K562 (cell line): ENCODE measurements around the gene UBR1. TPM values are rescaled to one million over a fixed set of nuclear protein-coding genes. Genes with fewer than 3 reads are reported as not detected.

Experiments
- CEBPB ChIP-seq: fragments of 450-650 bp; IDR thresholded peaks from 2 replicates; pipeline ENCODE4 v1.6.1; 2016; ENCODE audit warnings: missing genetic modification characterization, missing compliant biosample characterization
- EP400 ChIP-seq: fragments of 450-650 bp; IDR thresholded peaks from 2 replicates; pipeline ENCODE4 v1.6.1; 2017; ENCODE audit warnings: antibody characterized with exemption, mild to moderate bottlenecking, moderate library complexity
- GATA2 ChIP-seq: sonication (generic); formaldehyde crosslinking; IDR thresholded peaks from 2 replicates; pipeline ENCODE4 v1.4.0; 2020; ENCODE audit warnings: mild to moderate bottlenecking, missing genetic modification reagents
- HDAC2 ChIP-seq: fragments of 450-650 bp; IDR thresholded peaks from 2 replicates; pipeline ENCODE4 v1.6.1; 2016; ENCODE audit warnings: mild to moderate bottlenecking
- HNRNPH1 ChIP-seq: fragments of 200-400 bp; formaldehyde crosslinking; optimal IDR thresholded peaks from 2 replicates; pipeline ENCODE3; 2017; ENCODE audit warnings: low read depth, mild to moderate bottlenecking, low read length, moderate library complexity
- ID3 ChIP-seq, 2 experiments: fragments of 250-450 bp in 1 of 2; fragments of 450-650 bp in 1 of 2; sonication (Bioruptor Pico) in 1 of 2; IDR thresholded peaks; 2 replicates each; pipeline versions ENCODE4 v1.6.1 to v1.8.0; 2016 to 2021; ENCODE audit warnings: mild to moderate bottlenecking in 2 of 2, moderate library complexity in 2 of 2, missing compliant biosample characterization in 1 of 2, missing genetic modification characterization in 1 of 2
- KDM2B ChIP-seq: fragments of 250-450 bp; sonication (Bioruptor Pico); IDR thresholded peaks from 2 replicates; pipeline ENCODE4 v1.8.0; 2021; ENCODE audit warnings: mild to moderate bottlenecking, moderate library complexity
- KDM5B ChIP-seq: fragments of 200-600 bp; sonication (generic); IDR thresholded peaks from 2 replicates; pipeline ENCODE4 v1.6.1; 2012; ENCODE audit warnings: low read depth, mild to moderate bottlenecking, moderate library complexity, low read length, control low read depth, inconsistent platforms; ENCODE audit not compliant: insufficient replicate concordance
- MEIS2 ChIP-seq: fragments of 450-650 bp; IDR thresholded peaks from 2 replicates; pipeline ENCODE4 v1.6.1; 2014; ENCODE audit warnings: mild to moderate bottlenecking; ENCODE audit not compliant: partially characterized antibody
- MLLT1 ChIP-seq, 2 experiments: fragments of 450-650 bp; IDR thresholded peaks; 2 replicates each; pipeline ENCODE4 v1.6.1; 2016
- MTF1 ChIP-seq: fragments of 250-450 bp; sonication (Bioruptor Pico); IDR thresholded peaks from 2 replicates; pipeline ENCODE4 v1.9.0; 2021; ENCODE audit warnings: moderate library complexity, mild to moderate bottlenecking, inconsistent platforms, borderline replicate concordance
- NCOA2 ChIP-seq, 2 experiments: fragments of 450-650 bp; IDR thresholded peaks; 2 replicates each; pipeline ENCODE4 v1.6.1; 2018; ENCODE audit warnings: mild to moderate bottlenecking in 2 of 2, moderate library complexity in 1 of 2; ENCODE audit not compliant: partially characterized antibody in 2 of 2
- NRF1 ChIP-seq, 2 experiments: fragments of 450-650 bp; IDR thresholded peaks in 1 of 2; conservative IDR thresholded peaks in 1 of 2; 2 replicates each; pipeline ENCODE4 v1.6.1; 2014; ENCODE audit warnings: mild to moderate bottlenecking in 2 of 2
- POLR2H ChIP-seq: IDR thresholded peaks from 2 replicates; pipeline ENCODE4 v1.6.1; 2016; ENCODE audit warnings: missing genetic modification characterization, low read depth, mild to moderate bottlenecking, control low read depth, missing compliant biosample characterization, moderate library complexity
- RFX7 ChIP-seq: fragments of 250-450 bp; sonication (Bioruptor Pico); IDR thresholded peaks from 2 replicates; pipeline ENCODE4 v1.5.1; 2021; ENCODE audit warnings: mild to moderate bottlenecking
- SRF ChIP-seq, 2 experiments: fragments of 250-450, 450-650 bp in 1 of 2; sonication (Bioruptor Pico) in 1 of 2; sonication (generic) in 1 of 2; formaldehyde crosslinking; IDR thresholded peaks; 2 replicates each; pipeline versions ENCODE4 v1.5.0 to v1.5.1; 2020 to 2022; ENCODE audit warnings: mild to moderate bottlenecking in 1 of 2, missing genetic modification reagents in 1 of 2
- XRCC5 ChIP-seq: fragments of 200-400 bp; formaldehyde crosslinking; IDR thresholded peaks from 2 replicates; pipeline ENCODE4 v1.6.1; 2017; ENCODE audit warnings: low read depth, mild to moderate bottlenecking, low read length
- YY1 ChIP-seq, 3 experiments: IDR thresholded peaks; 2 replicates each; pipeline ENCODE4 v1.6.1; 2011; ENCODE audit warnings: low read length in 2 of 3, mild to moderate bottlenecking in 2 of 3, moderate library complexity in 2 of 3, borderline replicate concordance in 1 of 3, control low read depth in 1 of 3, low read depth in 1 of 3; ENCODE audit not compliant: insufficient read depth in 3 of 3, insufficient replicate concordance in 2 of 3, control insufficient read depth in 1 of 3, insufficient read length in 1 of 3; ENCODE audit errors: extremely low read depth in 1 of 3
- ZFPM2 ChIP-seq: fragments of 250-450 bp; sonication (Bioruptor Pico); IDR thresholded peaks from 2 replicates; pipeline ENCODE4 v1.5.1; 2022; ENCODE audit warnings: mild to moderate bottlenecking
- ZNF133 ChIP-seq: fragments of 250-450 bp; sonication (Bioruptor Pico); IDR thresholded peaks from 2 replicates; pipeline ENCODE4 v1.4.0; 2020; ENCODE audit warnings: mild to moderate bottlenecking
- ZNF445 ChIP-seq: fragments of 250-450 bp; sonication (Bioruptor Pico); IDR thresholded peaks from 2 replicates; pipeline ENCODE4 v1.4.0; 2020; ENCODE audit warnings: low read depth, mild to moderate bottlenecking, moderate library complexity
- ZNF655 ChIP-seq: fragments of 250-450 bp; sonication (Bioruptor Pico); IDR thresholded peaks from 2 replicates; pipeline ENCODE4 v1.5.0; 2021
- ZNF77 ChIP-seq: fragments of 250-450 bp; sonication (Bioruptor Pico); IDR thresholded peaks from 2 replicates; pipeline ENCODE4 v1.5.0; 2020
- ZSCAN29 ChIP-seq: fragments of 450-650 bp; IDR thresholded peaks from 2 replicates; pipeline ENCODE4 v1.6.1; 2017
- ZZZ3 ChIP-seq: fragments of 450-650 bp; IDR thresholded peaks from 2 replicates; pipeline ENCODE4 v1.6.1; 2016; ENCODE audit warnings: antibody characterized with exemption, mild to moderate bottlenecking, moderate library complexity
- polyA plus RNA-seq, 8 experiments: library from polyadenylated mRNA; depleted of rRNA in 4 of 8; stranded (reverse) in 5 of 8; unstranded in 3 of 8; fragments of >200 nt; fragmentation: Nextera tagmentation in 2 of 8; fragmentation: Illumina TruSeq in 1 of 8; extraction: Ambion mirVana in 2 of 8; extraction: Trizol in 1 of 8; gene quantifications; 2 replicates each; pipeline versions ENCODE4 v1.2.1 to v1.2.3, GENCODE V29; 2011 to 2014; ENCODE audit warnings: inconsistent platforms in 1 of 8, missing spikeins in 1 of 8
- total RNA-seq, 7 experiments: library from RNA; depleted of rRNA in 6 of 7; stranded (reverse); fragments of >200 nt in 6 of 7; fragmentation: Illumina TruSeq in 2 of 7; extraction: Trizol in 2 of 7; gene quantifications; 2 replicates each; pipeline versions ENCODE4 v1.2.1 to v1.2.3, GENCODE V29; 2011 to 2021; ENCODE audit warnings: low replicate concordance in 1 of 7

UBR1 gene
- total and polyA plus RNA-seq, 9 of the 15 experiments (the other 6 are each of a cell fraction or from before 2014, with no cell fraction given) = 5.8 to 30.7 (median 15.3) TPM

GRCh38 chr15:42920519-42921341, 185.1 kb downstream of the UBR1 start, which contains the start of gene TTBK2 (continued):
- TF ChIP-seq KDM5B = peak; percentile 54
- TF ChIP-seq ID3 (CRISPR knock-in tag; IDR thresholded peaks at IDR 0.05) = no peak
- TF ChIP-seq ID3 (tag; IDR thresholded peaks at IDR 0.05) = no peak
- TF ChIP-seq RFX7 (CRISPR knock-in tag) = no peak
- no peak for TF ChIP-seq KDM2B (CRISPR knock-in tag)
- peak in 1 of 2 experiments; percentile 86; a peak in 2 of 4 replicates for TF ChIP-seq MLLT1 (IDR thresholded peaks at IDR 0.05)
- no peak for TF ChIP-seq ZFPM2
- peak in 1 of 2 experiments; percentile 36; a peak in 1 of 4 replicates for TF ChIP-seq SRF (CRISPR knock-in tag; IDR thresholded peaks at IDR 0.05)
- TF ChIP-seq POLR2H = no peak
- TF ChIP-seq ZZZ3 = no peak
- no peak for TF ChIP-seq GATA2
- no peak for TF ChIP-seq ZNF77 (CRISPR knock-in tag)
- no peak for TF ChIP-seq ZSCAN29
- TF ChIP-seq MEIS2 = peak; percentile 81
- TF ChIP-seq ZNF655 (CRISPR knock-in tag) = no peak
- TF ChIP-seq MTF1 (CRISPR knock-in tag) = no peak
- no peak for TF ChIP-seq HDAC2
- peak in 2 of 3 experiments; percentile 46 to 67 for TF ChIP-seq YY1 (IDR thresholded peaks at IDR 0.05; ENCODE audit: borderline replicate concordance in 1 of 3, control insufficient read depth in 1 of 3, extremely low read depth in 1 of 3, insufficient read depth in 3 of 3, insufficient read length in 1 of 3, insufficient replicate concordance in 2 of 3, low read depth in 1 of 3, low read length in 2 of 3)
- TF ChIP-seq HNRNPH1 = no peak
- no peak for TF ChIP-seq CEBPB (tag)
- TF ChIP-seq NRF1 (conservative IDR thresholded peaks at IDR 0.05 in 1 of 2, IDR thresholded peaks at IDR 0.05 in 1 of 2) = peak; percentile 97 to 98
- no peak for TF ChIP-seq NCOA2 (IDR thresholded peaks at IDR 0.05; ENCODE audit: partially characterized antibody in 2 of 2)
- no peak for TF ChIP-seq ZNF445
- TF ChIP-seq XRCC5 = 0 out of 2 replicates have a peak, but pooled peaks have one; percentile 39
- no peak for TF ChIP-seq ZNF133 (CRISPR knock-in tag)
- TF ChIP-seq EP400 = peak; percentile 35; the same call in 1 of the 2 replicates
